Common myeloid progenitor, CD34-positive (primary cell): Measurements from ENCODE around the gene PVR.

Source experiments
- CTCF ChIA-PET: fragments of 350-600 bp; sonication (Branson Sonifier 250); formaldehyde crosslinking; loops from one replicate; lab custom pipeline; 2021; ENCODE audit warnings: antibody characterized with exemption; lab: Charles Lee
- POLR2A ChIA-PET: fragments of 350-600 bp; sonication (Branson Sonifier 250); formaldehyde crosslinking; loops from one replicate; lab custom pipeline; 2021; ENCODE audit warnings: antibody characterized with exemption; lab: Charles Lee
- DNase-seq, 3 donors: peaks; one replicate each; pipeline versions ENCODE4 v3.0.0 to v3.0.0-alpha.2; 2013
- H3K27ac ChIP-seq, 2 experiments: 1 replicate in 1 of 2; 2 replicates in 1 of 2; pipeline ENCODE4 v1.7.0; 2013; ENCODE audit warnings: inconsistent platforms in 2 of 2, low read length in 2 of 2, mild to moderate bottlenecking in 2 of 2, low read depth in 1 of 2, moderate library complexity in 1 of 2; ENCODE audit not compliant: severe bottlenecking in 2 of 2, insufficient read depth in 1 of 2, poor library complexity in 1 of 2
- H3K27me3 ChIP-seq, 5 experiments: replicated peaks in 2 of 5; 1 replicate in 3 of 5; 2 replicates in 2 of 5; pipeline versions ENCODE4 v1.6.1 to v1.7.0; 2013; ENCODE audit warnings: low read length in 4 of 5, mild to moderate bottlenecking in 2 of 5, moderate library complexity in 2 of 5, inconsistent platforms in 1 of 5; ENCODE audit not compliant: insufficient read depth in 5 of 5, control insufficient read depth in 4 of 5
- H3K36me3 ChIP-seq, 4 experiments: 1 replicate in 2 of 4; 2 replicates in 2 of 4; pipeline versions ENCODE4 v1.6.1 to v1.7.0; 2013; ENCODE audit warnings: low read length in 3 of 4, control low read depth in 1 of 4, mild to moderate bottlenecking in 1 of 4; ENCODE audit not compliant: control insufficient read depth in 4 of 4, insufficient read depth in 4 of 4
- H3K4me1 ChIP-seq, 4 experiments: 1 replicate in 3 of 4; 2 replicates in 1 of 4; pipeline versions ENCODE4 v1.6.1 to v1.7.1; 2013; ENCODE audit warnings: low read length in 3 of 4, mild to moderate bottlenecking in 3 of 4, control low read depth in 1 of 4, inconsistent platforms in 1 of 4, moderate library complexity in 1 of 4; ENCODE audit not compliant: control insufficient read depth in 4 of 4, insufficient read depth in 4 of 4; ENCODE audit errors: control extremely low read depth in 1 of 4
- H3K4me3 ChIP-seq, 7 experiments: 1 replicate in 4 of 7; 2 replicates in 3 of 7; pipeline versions ENCODE4 v1.5.1 to v1.7.0; 2013; ENCODE audit warnings: mild to moderate bottlenecking in 7 of 7, low read length in 6 of 7, moderate library complexity in 6 of 7, inconsistent platforms in 2 of 7, low read depth in 2 of 7, control low read depth in 1 of 7; ENCODE audit not compliant: insufficient read depth in 4 of 7, control insufficient read depth in 1 of 7; ENCODE audit errors: extremely low read depth in 1 of 7
- H3K9me3 ChIP-seq, 5 experiments: 1 replicate in 4 of 5; 2 replicates in 1 of 5; pipeline versions ENCODE4 v1.6.1 to v1.7.1; 2013; ENCODE audit warnings: low read length in 4 of 5, mild to moderate bottlenecking in 2 of 5, inconsistent platforms in 1 of 5, low read depth in 1 of 5, moderate library complexity in 1 of 5; ENCODE audit not compliant: control insufficient read depth in 4 of 5, insufficient read depth in 2 of 5; ENCODE audit errors: control extremely low read depth in 1 of 5
- WGBS: methylation state at CpG from one replicate; pipeline ENCODE4 v1.1.5; 2013; ENCODE audit not compliant: insufficient coverage; 5-methylcytosine and 5-hydroxymethylcytosine counted together

PVR gene

GRCh38 chr19:44649578-44650145 lies 6.0 kb downstream of the PVR start:
- Histone ChIP-seq H3K4me3 (no peak overlapping the region), H3K36me3 (peaks cover 8 to 65% (median 36%) of the 10 kb centered on the region in 4 experiments), H3K9me3 (no peaks in the 10 kb centered on the region), H3K27ac (no peak overlapping the region), H3K27me3 (no peaks in the 10 kb centered on the region), H3K4me1 (peaks cover 0 to 4% (median 2%) of the 10 kb centered on the region in 4 experiments)
- POLR2A ChIA-PET: no interaction called here
- WGBS: 94% methylated on average over 15 of the region's 15 CpGs
- DNase-seq: no peak
- CTCF ChIA-PET: no interaction called here

- H3K27ac ChIP-seq: no peak overlapping the region
Observed at GRCh38 chr19:44653343-44653742, 9.6 kb downstream of the PVR start.

GRCh38 chr19:44653977-44654774 lies 10.5 kb downstream of the PVR start:
- Histone ChIP-seq H3K27me3 (no peaks in the 10 kb centered on the region), H3K27ac (no peak overlapping the region), H3K4me1 (peaks cover 0 to 5% (median 2%) of the 10 kb centered on the region in 4 experiments), H3K36me3 (peaks cover 15 to 80% (median 45%) of the 10 kb centered on the region in 4 experiments), H3K4me3 (no peak overlapping the region), H3K9me3 (no peaks in the 10 kb centered on the region)
- WGBS: 30% methylated on average over 14 of the region's 16 CpGs
- DNase-seq: peak; percentile 84 to 94 (median 94)
- ChIA-PET POLR2A (no interaction called here), CTCF (interaction anchor here (0.6 to 7.0 kb wide), 21 partner anchors 9 to 190 kb away, joined by 3 to 73 read pairs (median 4); partner anchors contain the start of gene PVR)

More at GRCh38 chr19:44653343-44653742, 9.6 kb downstream of the PVR start:
- Histone ChIP-seq H3K4me1 (peaks cover 0 to 5% (median 2%) of the 10 kb centered on the region in 4 experiments), H3K9me3 (no peaks in the 10 kb centered on the region), H3K36me3 (peaks cover 15 to 80% (median 41%) of the 10 kb centered on the region in 4 experiments), H3K27me3 (no peaks in the 10 kb centered on the region), H3K4me3 (no peak overlapping the region)
- 97% methylated on average over 5 of the region's 5 CpGs for WGBS
- ChIA-PET POLR2A (no interaction called here), CTCF (interaction anchor here (0.7 to 7.0 kb wide), 5 partner anchors 10 to 119 kb away, joined by 4 to 73 read pairs (median 8); no protein-coding TSS in a partner anchor)
- no peak for DNase-seq

GRCh38 chr19:44657211-44657921 lies 13.7 kb downstream of the PVR start:
- H3K9me3 ChIP-seq: no peaks in the 10 kb centered on the region
- ChIA-PET POLR2A (interaction anchor here (1.8 kb wide), 1 partner anchor 87 kb away, joined by 4 read pairs; no protein-coding TSS in a partner anchor), CTCF (interaction anchor here (0.8 to 7.0 kb wide), 24 partner anchors 9 to 172 kb away, joined by 3 to 73 read pairs (median 4); partner anchors contain the start of genes IGSF23 and PVR)
- H3K4me3 ChIP-seq: no peak overlapping the region
- WGBS: 48% methylated on average over 18 of the region's 25 CpGs
- H3K36me3 ChIP-seq: peaks cover 20 to 80% (median 44%) of the 10 kb centered on the region in 4 experiments
- no peaks in the 10 kb centered on the region for H3K27me3 ChIP-seq
- DNase-seq: peak; percentile 71 to 85 (median 81)
- H3K27ac ChIP-seq: no peak overlapping the region
- peaks cover 0 to 5% (median 2%) of the 10 kb centered on the region in 4 experiments for H3K4me1 ChIP-seq

- Histone ChIP-seq H3K4me3 (no peak overlapping the region), H3K4me1 (peaks cover 0 to 5% (median 2%) of the 10 kb centered on the region in 4 experiments), H3K36me3 (peaks cover 18 to 81% (median 43%) of the 10 kb centered on the region in 4 experiments), H3K27me3 (no peaks in the 10 kb centered on the region), H3K9me3 (no peaks in the 10 kb centered on the region), H3K27ac (no peak overlapping the region)
- no peak for DNase-seq
- POLR2A ChIA-PET: interaction anchor here (1.8 kb wide), 1 partner anchor 87 kb away, joined by 4 read pairs; no protein-coding TSS in a partner anchor
- CTCF ChIA-PET: interaction anchor here (0.8 to 7.0 kb wide), 14 partner anchors 8 to 172 kb away, joined by 3 to 73 read pairs (median 6); partner anchors contain the start of gene IGSF23
- WGBS: 100% methylated on average over 2 of the region's 3 CpGs
Observed at GRCh38 chr19:44658069-44658733, 14.5 kb downstream of the PVR start.

GRCh38 chr19:44660081-44660480 lies 16.4 kb downstream of the PVR start:
- POLR2A ChIA-PET: interaction anchor here (0.6 kb wide), 1 partner anchor 161 kb away, joined by 3 read pairs; no protein-coding TSS in a partner anchor
- H3K36me3 ChIP-seq: peaks cover 15 to 69% (median 41%) of the 10 kb centered on the region in 4 experiments
- 100% methylated on average over 4 of the region's 4 CpGs for WGBS

More at GRCh38 chr19:44660081-44660480, 16.4 kb downstream of the PVR start:
- CTCF ChIA-PET: interaction anchor here (1.0 to 2.2 kb wide), 7 partner anchors 29 to 124 kb away, joined by 3 to 7 read pairs (median 4); no protein-coding TSS in a partner anchor
- DNase-seq: no peak
- Histone ChIP-seq H3K4me1 (peaks cover 0 to 2% (median 0%) of the 10 kb centered on the region in 4 experiments), H3K9me3 (no peaks in the 10 kb centered on the region), H3K27me3 (no peaks in the 10 kb centered on the region), H3K27ac (no peak overlapping the region), H3K4me3 (no peak overlapping the region)
